Frontal cortex (tissue), 4 donors: ENCODE data around the gene PRSS33. TPM values are rescaled to one million over a fixed set of nuclear protein-coding genes. Genes with fewer than 3 reads are reported as not detected.

Experiments
- DNase-seq, 2 donors: peaks; one replicate each; pipeline ENCODE4 v3.0.0; 2012; ENCODE audit warnings: low spot score in 2 of 2
- FAIRE-seq: peaks from 2 replicates; lab custom pipeline; 2012; peaks lifted over from hg19 to GRCh38; lab: Jason Lieb, UNC
- total RNA-seq: library from RNA; depleted of rRNA; stranded (reverse); fragments of >200 nt; gene quantifications from one replicate; pipeline ENCODE4 v1.2.3, GENCODE V29; 2014
- donor health status: control.
- donor health status: control.
- donor health status: control.

PRSS33 gene
- total RNA-seq, 1 donor from 2014 or later, result not detected

- FAIRE-seq (no peak), DNase-seq (no peak)
Measured at GRCh38 chr16:2779151-2779920, 8.0 kb downstream of the PRSS33 start.

GRCh38 chr16:2778630-2778958 is 8.8 kb downstream of the PRSS33 start:
- DNase-seq (no peak), FAIRE-seq (no peak)

- DNase-seq, result peak in 1 of 2 donors; percentile 46
- no peak for FAIRE-seq
Measured at GRCh38 chr16:2777903-2778629, 9.3 kb downstream of the PRSS33 start.

GRCh38 chr16:2777231-2777902 is 10.0 kb downstream of the PRSS33 start, which contains the start of gene ELOB:
Gene ELOB (minus strand): TSS chr16:2777280. CDS start chr16:2777239, 41 bp downstream.
- DNase-seq, result peak; percentile 97 to 98
- no peak for FAIRE-seq

GRCh38 chr16:2776500-2777139 is 10.7 kb downstream of the PRSS33 start:
- peak in 1 of 2 donors; percentile 59 for DNase-seq
- FAIRE-seq, result no peak

- DNase-seq, result no peak
Measured at GRCh38 chr16:2775765-2776499, 11.4 kb downstream of the PRSS33 start.

GRCh38 chr16:2775131-2775716 is 12.1 kb downstream of the PRSS33 start:
- FAIRE-seq (no peak), DNase-seq (no peak)

More at GRCh38 chr16:2775765-2776499, 11.4 kb downstream of the PRSS33 start:
- FAIRE-seq, result no peak

GRCh38 chr16:2774161-2774891 is 13.0 kb downstream of the PRSS33 start:
- DNase-seq (no peak), FAIRE-seq (no peak)

GRCh38 chr16:2773188-2773968 is 14.0 kb downstream of the PRSS33 start:
- FAIRE-seq (no peak), DNase-seq (no peak)

- DNase-seq (no peak), FAIRE-seq (no peak)
Measured at GRCh38 chr16:2771496-2772402, 15.6 kb downstream of the PRSS33 start.

- DNase-seq, result no peak
- no peak for FAIRE-seq
Measured at GRCh38 chr16:2770057-2770951, 17.1 kb downstream of the PRSS33 start.

- no peak for DNase-seq
Measured at GRCh38 chr16:2769675-2770056, 17.7 kb downstream of the PRSS33 start.

GRCh38 chr16:2769100-2769529 is 18.2 kb downstream of the PRSS33 start:
- DNase-seq (no peak), FAIRE-seq (no peak)

More at GRCh38 chr16:2769675-2770056, 17.7 kb downstream of the PRSS33 start:
- no peak for FAIRE-seq

GRCh38 chr16:2768403-2769089 is 18.8 kb downstream of the PRSS33 start:
- DNase-seq (no peak), FAIRE-seq (no peak)

- DNase-seq (no peak), FAIRE-seq (no peak)
Measured at GRCh38 chr16:2767891-2768290, 19.5 kb downstream of the PRSS33 start.
